ENCODE results near the gene RRAD. TPM values are rescaled to one million over a fixed set of nuclear protein-coding genes. Genes with fewer than 3 reads are reported as not detected.

RRAD gene
- polyA plus RNA-seq, 2 of the 4 experiments (the other 2 are of a cell fraction): 0.75 to 2.2 TPM

DNA sequence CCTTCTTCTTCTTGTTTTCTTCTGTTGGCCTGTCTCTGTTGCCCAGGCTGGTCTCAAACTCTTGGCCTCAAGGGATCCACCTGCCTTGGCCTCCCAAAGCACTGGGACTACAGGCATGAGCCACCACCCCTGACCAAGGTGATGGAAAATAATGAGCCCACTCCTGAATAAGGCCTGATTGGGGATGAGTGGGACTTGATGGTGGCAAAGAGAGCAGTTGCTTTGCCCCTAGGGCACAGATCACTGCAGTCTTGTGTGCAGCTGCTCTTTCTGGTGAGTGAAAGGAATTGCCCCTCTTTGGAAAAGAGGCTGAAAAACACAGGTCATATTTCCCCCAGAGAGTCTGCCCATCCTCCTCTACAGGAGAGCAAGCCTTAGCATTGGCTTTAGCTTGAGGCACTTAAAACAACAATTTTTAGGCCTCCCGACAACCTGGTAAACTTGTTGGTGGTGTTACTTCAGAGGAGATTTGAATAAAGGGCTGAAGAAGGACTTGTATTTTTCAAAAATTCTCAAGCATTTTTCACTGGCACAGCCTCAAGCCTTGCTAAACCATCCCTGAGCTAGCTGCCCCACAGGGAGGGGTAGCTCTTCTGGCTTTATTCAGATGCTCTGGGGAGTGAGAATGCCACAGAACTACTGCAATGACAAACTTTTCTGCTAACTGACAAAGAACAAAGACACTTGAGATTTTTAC lies 51.1 kb downstream of the RRAD start:
- CTCF ChIA-PET: interaction anchor here (0.7 to 2.7 kb wide), 8 partner anchors 18 to 468 kb away, joined by 3 to 7 read pairs (median 4); partner anchors contain the start of gene NAE1
- POLR2A ChIA-PET: interaction anchor here (0.6 kb wide), 1 partner anchor 150 kb away, joined by 5 read pairs; no protein-coding TSS in a partner anchor
- WGBS (ENCODE audit: missing lambda C conversion rate): 83% methylated on average over 1 of the region's 1 CpG
- Histone ChIP-seq H3K4me2 (no peak overlapping the region), H3K9me3 (no peaks in the 10 kb centered on the region), H3K4me1 (peaks cover 5% of the 10 kb centered on the region; the same call in 2 of the 3 replicates), H3K27ac (peak overlapping the region in 1 of 2 experiments; percentile 82; a peak in 2 of 6 replicates), H3K4me3 (no peak overlapping the region)
- ATAC-seq (0 out of 6 replicates have a peak, but pooled peaks of 1 of the 2 experiments have one; percentile 10), FAIRE-seq (no peak), DNase-seq (ENCODE audit: low read depth in 1 of 2, low spot score in 1 of 2) (no peak)
- TF ChIP-seq TFCP2L1 (CRISPR knock-in tag; IDR thresholded peaks at IDR 0.05) (no peak), RARB (CRISPR knock-in tag; IDR thresholded peaks at IDR 0.05) (no peak), EP300 (IDR thresholded peaks at IDR 0.05) (no peak), ZNF302 (CRISPR knock-in tag; IDR thresholded peaks at IDR 0.05) (no peak), MAFK (IDR thresholded peaks at IDR 0.05; ENCODE audit: partially characterized antibody) (no peak)
- TF ChIP-seq, protein P1, sequence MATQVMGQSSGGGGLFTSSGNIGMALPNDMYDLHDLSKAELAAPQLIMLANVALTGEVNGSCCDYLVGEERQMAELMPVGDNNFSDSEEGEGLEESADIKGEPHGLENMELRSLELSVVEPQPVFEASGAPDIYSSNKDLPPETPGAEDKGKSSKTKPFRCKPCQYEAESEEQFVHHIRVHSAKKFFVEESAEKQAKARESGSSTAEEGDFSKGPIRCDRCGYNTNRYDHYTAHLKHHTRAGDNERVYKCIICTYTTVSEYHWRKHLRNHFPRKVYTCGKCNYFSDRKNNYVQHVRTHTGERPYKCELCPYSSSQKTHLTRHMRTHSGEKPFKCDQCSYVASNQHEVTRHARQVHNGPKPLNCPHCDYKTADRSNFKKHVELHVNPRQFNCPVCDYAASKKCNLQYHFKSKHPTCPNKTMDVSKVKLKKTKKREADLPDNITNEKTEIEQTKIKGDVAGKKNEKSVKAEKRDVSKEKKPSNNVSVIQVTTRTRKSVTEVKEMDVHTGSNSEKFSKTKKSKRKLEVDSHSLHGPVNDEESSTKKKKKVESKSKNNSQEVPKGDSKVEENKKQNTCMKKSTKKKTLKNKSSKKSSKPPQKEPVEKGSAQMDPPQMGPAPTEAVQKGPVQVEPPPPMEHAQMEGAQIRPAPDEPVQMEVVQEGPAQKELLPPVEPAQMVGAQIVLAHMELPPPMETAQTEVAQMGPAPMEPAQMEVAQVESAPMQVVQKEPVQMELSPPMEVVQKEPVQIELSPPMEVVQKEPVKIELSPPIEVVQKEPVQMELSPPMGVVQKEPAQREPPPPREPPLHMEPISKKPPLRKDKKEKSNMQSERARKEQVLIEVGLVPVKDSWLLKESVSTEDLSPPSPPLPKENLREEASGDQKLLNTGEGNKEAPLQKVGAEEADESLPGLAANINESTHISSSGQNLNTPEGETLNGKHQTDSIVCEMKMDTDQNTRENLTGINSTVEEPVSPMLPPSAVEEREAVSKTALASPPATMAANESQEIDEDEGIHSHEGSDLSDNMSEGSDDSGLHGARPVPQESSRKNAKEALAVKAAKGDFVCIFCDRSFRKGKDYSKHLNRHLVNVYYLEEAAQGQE (IDR thresholded peaks at IDR 0.05): no peak
- TF ChIP-seq, protein P2, sequence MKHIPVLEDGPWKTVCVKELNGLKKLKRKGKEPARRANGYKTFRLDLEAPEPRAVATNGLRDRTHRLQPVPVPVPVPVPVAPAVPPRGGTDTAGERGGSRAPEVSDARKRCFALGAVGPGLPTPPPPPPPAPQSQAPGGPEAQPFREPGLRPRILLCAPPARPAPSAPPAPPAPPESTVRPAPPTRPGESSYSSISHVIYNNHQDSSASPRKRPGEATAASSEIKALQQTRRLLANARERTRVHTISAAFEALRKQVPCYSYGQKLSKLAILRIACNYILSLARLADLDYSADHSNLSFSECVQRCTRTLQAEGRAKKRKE (CRISPR knock-in tag; IDR thresholded peaks at IDR 0.05; ENCODE audit: low read depth): no peak

GRCh38 chr16:66873685-66874055 lies 51.7 kb downstream of the RRAD start:
- POLR2A ChIA-PET: interaction anchor here (1.2 to 1.4 kb wide), 2 partner anchors 13 to 43 kb away, joined by 6 to 8 read pairs; partner anchors contain the start of gene NAE1
- H3K4me3 ChIP-seq: peak overlapping the region; percentile 37; the same call in 1 of the 3 replicates
- CTCF ChIA-PET: interaction anchor here (0.9 to 9.1 kb wide), 32 partner anchors 9 to 468 kb away, joined by 3 to 148 read pairs (median 4); partner anchors contain the start of genes CMTM2 and NAE1

More at GRCh38 chr16:66873685-66874055, 51.7 kb downstream of the RRAD start:
- no peak for ATAC-seq
- Histone ChIP-seq H3K4me1 (peaks cover 5% of the 10 kb centered on the region; the same call in 2 of the 3 replicates), H3K27ac (peak overlapping the region; percentile 79 to 82), H3K9me3 (no peaks in the 10 kb centered on the region), H3K4me2 (peak overlapping the region; percentile 75)
- TF ChIP-seq GATA3 (IDR thresholded peaks at IDR 0.05; ENCODE audit: borderline replicate concordance) (no peak), RNF2 (IDR thresholded peaks at IDR 0.05; ENCODE audit: borderline replicate concordance, low read depth) (no peak), SMC3 (IDR thresholded peaks at IDR 0.05) (no peak), BHLHE40 (IDR thresholded peaks at IDR 0.05; ENCODE audit: low read depth, low read length) (no peak), MAZ (IDR thresholded peaks at IDR 0.05; ENCODE audit: borderline replicate concordance, low read depth, low read length) (no peak), HOXB13 (CRISPR knock-in tag; IDR thresholded peaks at IDR 0.05; ENCODE audit: low read depth) (no peak), PHF8 (IDR thresholded peaks at IDR 0.05; ENCODE audit: borderline replicate concordance, low read depth) (no peak), MAX (IDR thresholded peaks at IDR 0.05) (no peak), E2F6 (IDR thresholded peaks at IDR 0.05; ENCODE audit: borderline replicate concordance, low read depth) (no peak), ELK1 (IDR thresholded peaks at IDR 0.05; ENCODE audit: low read depth, low read length) (no peak), CBX2 (IDR thresholded peaks at IDR 0.05; ENCODE audit: borderline replicate concordance, low read depth) (no peak), ZNF302 (CRISPR knock-in tag; IDR thresholded peaks at IDR 0.05) (no peak), TFCP2L1 (CRISPR knock-in tag; IDR thresholded peaks at IDR 0.05) (no peak), TP53 (CRISPR knock-in tag; IDR thresholded peaks at IDR 0.05) (no peak), POLR2A (IDR thresholded peaks at IDR 0.05; ENCODE audit: low read length) (no peak)
- TF ChIP-seq, protein P3, sequence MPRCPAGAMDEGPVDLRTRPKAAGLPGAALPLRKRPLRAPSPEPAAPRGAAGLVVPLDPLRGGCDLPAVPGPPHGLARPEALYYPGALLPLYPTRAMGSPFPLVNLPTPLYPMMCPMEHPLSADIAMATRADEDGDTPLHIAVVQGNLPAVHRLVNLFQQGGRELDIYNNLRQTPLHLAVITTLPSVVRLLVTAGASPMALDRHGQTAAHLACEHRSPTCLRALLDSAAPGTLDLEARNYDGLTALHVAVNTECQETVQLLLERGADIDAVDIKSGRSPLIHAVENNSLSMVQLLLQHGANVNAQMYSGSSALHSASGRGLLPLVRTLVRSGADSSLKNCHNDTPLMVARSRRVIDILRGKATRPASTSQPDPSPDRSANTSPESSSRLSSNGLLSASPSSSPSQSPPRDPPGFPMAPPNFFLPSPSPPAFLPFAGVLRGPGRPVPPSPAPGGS (IDR thresholded peaks at IDR 0.05): no peak
- DNase-seq (ENCODE audit: low read depth in 1 of 2, low spot score in 1 of 2): no peak
- FAIRE-seq: no peak
